Neural cell (in vitro differentiated cells): ENCODE data around the gene CLEC10A. TPM values are rescaled to one million over a fixed set of nuclear protein-coding genes. Genes with fewer than 3 reads are reported as not detected.
"Not testable (repeated sequence)": the region's sequence is repeated elsewhere in the genome, so short reads cannot be mapped to it uniquely, and the experiment has no call there.

Experiments
- H2AFZ ChIP-seq: fragments of 200-600, 300-800 bp; sonication (generic), shearing (Covaris generic); 2 replicates; pipeline ENCODE4 v1.6.0; 2014; ENCODE audit warnings: low read depth, mild to moderate bottlenecking, antibody characterized with exemption, low read length, moderate library complexity
- H3F3A ChIP-seq: fragments of 200-600 bp; shearing (Covaris generic); 2 replicates; pipeline ENCODE4 v1.6.1; 2016; ENCODE audit warnings: mild to moderate bottlenecking, moderate library complexity, mixed read lengths, antibody characterized with exemption, low read length; ENCODE audit not compliant: insufficient read depth, poor library complexity, severe bottlenecking
- H3K27ac ChIP-seq: fragments of 200-600, 300-800 bp; sonication (generic), shearing (Covaris generic); 2 replicates; pipeline ENCODE4 v1.5.1; 2014; ENCODE audit warnings: mild to moderate bottlenecking, low read length, moderate library complexity
- H3K27me3 ChIP-seq: fragments of 300-800, 200-600 bp; sonication (generic), shearing (Covaris generic); 2 replicates; pipeline ENCODE4 v1.6.0; 2014; ENCODE audit warnings: mild to moderate bottlenecking, low read depth, low read length, moderate library complexity; ENCODE audit not compliant: insufficient read depth
- H3K36me3 ChIP-seq: fragments of 300-800, 200-600 bp; sonication (generic), shearing (Covaris generic); 2 replicates; pipeline ENCODE4 v1.5.1; 2014; ENCODE audit warnings: mild to moderate bottlenecking, antibody characterized with exemption, low read length, moderate library complexity; ENCODE audit not compliant: insufficient read depth
- H3K4me2 ChIP-seq: fragments of 300-800, 200-600 bp; sonication (generic), shearing (Covaris generic); 2 replicates; pipeline ENCODE4 v1.6.0; 2014; ENCODE audit warnings: mild to moderate bottlenecking, low read length
- H3K4me3 ChIP-seq: fragments of 300-800, 200-600 bp; sonication (generic), shearing (Covaris generic); 2 replicates; pipeline ENCODE4 v1.5.1; 2014; ENCODE audit warnings: mild to moderate bottlenecking, low read length, moderate library complexity
- H3K79me2 ChIP-seq: fragments of 200-600 bp; shearing (Covaris generic); replicated peaks from 2 replicates; pipeline ENCODE4 v1.6.0; 2014; ENCODE audit warnings: mild to moderate bottlenecking, low read length, moderate library complexity; ENCODE audit not compliant: insufficient read depth
- H3K9ac ChIP-seq: fragments of 300-800, 200-600 bp; sonication (generic), shearing (Covaris generic); 2 replicates; pipeline ENCODE4 v1.6.1; 2016; ENCODE audit warnings: mild to moderate bottlenecking, low read length, mixed read lengths
- H3K9me2 ChIP-seq: fragments of 200-600 bp; shearing (Covaris generic); 2 replicates; pipeline ENCODE4 v1.6.1; 2016; ENCODE audit warnings: mild to moderate bottlenecking, low read length, mixed read lengths; ENCODE audit not compliant: insufficient read depth
- H3K9me3 ChIP-seq: fragments of 200-600, 300-800 bp; sonication (generic), shearing (Covaris generic); 2 replicates; pipeline ENCODE4 v1.6.1; 2016; ENCODE audit warnings: mild to moderate bottlenecking, mixed run types, low read length, moderate library complexity, mixed read lengths
- H4K20me1 ChIP-seq: fragments of 200-600 bp; shearing (Covaris generic); 2 replicates; pipeline ENCODE4 v1.6.1; 2016; ENCODE audit warnings: mild to moderate bottlenecking, mixed run types; ENCODE audit not compliant: insufficient read depth
- CTCF ChIP-seq: fragments of 450-650 bp; IDR thresholded peaks from 2 replicates; pipeline ENCODE4 v1.5.1; 2014; ENCODE audit warnings: antibody characterized with exemption, mild to moderate bottlenecking, moderate library complexity; ENCODE audit not compliant: poor library complexity, severe bottlenecking
- EP300 ChIP-seq: fragments of 450-650 bp; conservative IDR thresholded peaks from 2 replicates; pipeline ENCODE4 v1.6.1; 2014; ENCODE audit warnings: antibody characterized with exemption, mild to moderate bottlenecking, moderate library complexity; ENCODE audit not compliant: poor library complexity, severe bottlenecking
- EZH2 ChIP-seq: fragments of 200-600, 300-800 bp; shearing (Covaris generic), sonication (generic); IDR thresholded peaks from 2 replicates; pipeline ENCODE4 v1.6.1; 2014; ENCODE audit warnings: antibody characterized with exemption, low read length, borderline replicate concordance, mild to moderate bottlenecking; ENCODE audit not compliant: insufficient read depth, poor library complexity, severe bottlenecking
- MXI1 ChIP-seq: fragments of 450-650 bp; conservative IDR thresholded peaks from 2 replicates; pipeline ENCODE4 v1.6.1; 2014; ENCODE audit warnings: antibody characterized with exemption, mild to moderate bottlenecking; ENCODE audit not compliant: poor library complexity, severe bottlenecking
- POLR2AphosphoS5 ChIP-seq: IDR thresholded peaks from 2 replicates; pipeline ENCODE4 v1.6.1; 2012
- RAD21 ChIP-seq: fragments of 450-650 bp; conservative IDR thresholded peaks from 2 replicates; pipeline ENCODE4 v1.6.1; 2014; ENCODE audit warnings: antibody characterized with exemption, mild to moderate bottlenecking, moderate library complexity
- REST ChIP-seq: IDR thresholded peaks from 2 replicates; pipeline ENCODE4 v1.6.1; 2012; ENCODE audit warnings: borderline replicate concordance
- SMC3 ChIP-seq: fragments of 450-650 bp; conservative IDR thresholded peaks from 2 replicates; pipeline ENCODE4 v1.6.1; 2014; ENCODE audit warnings: antibody characterized with exemption, mild to moderate bottlenecking, moderate library complexity; ENCODE audit not compliant: poor library complexity
- TAF1 ChIP-seq: IDR thresholded peaks from 2 replicates; pipeline ENCODE4 v1.6.1; 2012; ENCODE audit warnings: low read depth
- polyA plus RNA-seq: library from polyadenylated mRNA; depleted of rRNA; stranded (reverse); fragments of >200 nt; gene quantifications from 2 replicates; pipeline ENCODE4 v1.2.3, GENCODE V29; 2014

Gene CLEC10A
- polyA plus RNA-seq, 1 donor from 2014 or later: not detected

- no peak for TF ChIP-seq EZH2
- TF ChIP-seq EP300: no peak
- no peak for TF ChIP-seq POLR2AphosphoS5
- TF ChIP-seq MXI1: no peak
- TF ChIP-seq TAF1: no peak
- no peak for TF ChIP-seq CTCF
- no peak for TF ChIP-seq RAD21
- TF ChIP-seq REST: no peak
- no peak for TF ChIP-seq SMC3
- H3K79me2 ChIP-seq: no peaks in the 10 kb centered on the region
- H3K9ac ChIP-seq: no peak overlapping the region
- H3K9me3 ChIP-seq: no peaks in the 10 kb centered on the region
- H3K9me2 ChIP-seq: no peaks in the 10 kb centered on the region
- H3K4me2 ChIP-seq: no peak overlapping the region
- no peak overlapping the region for H2AFZ ChIP-seq
- no peaks in the 10 kb centered on the region for H3K27me3 ChIP-seq
- H3K27ac ChIP-seq: no peak overlapping the region
- no peaks in the 10 kb centered on the region for H3F3A ChIP-seq
- H3K36me3 ChIP-seq: no peaks in the 10 kb centered on the region
- no peak overlapping the region for H3K4me3 ChIP-seq
- no peaks in the 10 kb centered on the region for H4K20me1 ChIP-seq
These were observed 14.6 kb upstream of the CLEC10A start for GRCh38 chr17:7094652-7095019.

GRCh38 chr17:7091311-7092005, 11.4 kb upstream of the CLEC10A start:
- H3K27ac ChIP-seq, H3K9me2 ChIP-seq, H3F3A ChIP-seq, H3K4me3 ChIP-seq, H3K4me2 ChIP-seq, H3K36me3 ChIP-seq, H3K79me2 ChIP-seq, H3K9me3 ChIP-seq, H4K20me1 ChIP-seq, H3K27me3 ChIP-seq, H2AFZ ChIP-seq, H3K9ac ChIP-seq: not testable (repeated sequence)

- not testable (repeated sequence) for H3F3A ChIP-seq, H2AFZ ChIP-seq, H3K9ac ChIP-seq, H3K79me2 ChIP-seq, H3K9me3 ChIP-seq, H3K36me3 ChIP-seq, H3K4me3 ChIP-seq, H4K20me1 ChIP-seq, H3K27me3 ChIP-seq, H3K9me2 ChIP-seq, H3K4me2 ChIP-seq, H3K27ac ChIP-seq
These were observed 9.5 kb upstream of the CLEC10A start for GRCh38 chr17:7089570-7089969.

GRCh38 chr17:7088442-7088841, 8.4 kb upstream of the CLEC10A start:
- not testable (repeated sequence) for H3K4me2 ChIP-seq, H3K79me2 ChIP-seq, H3K27me3 ChIP-seq, H4K20me1 ChIP-seq, H3K4me3 ChIP-seq, H3K36me3 ChIP-seq, H2AFZ ChIP-seq, H3K9ac ChIP-seq, H3F3A ChIP-seq, H3K27ac ChIP-seq, H3K9me2 ChIP-seq, H3K9me3 ChIP-seq
